NB4 (cell line): ENCODE measurements around the gene IL17RC.

Source experiments
- DNase-seq: peaks from one replicate; pipeline ENCODE4 v3.0.0; 2010; ENCODE audit warnings: low read depth
- H3K4me3 ChIP-seq: one replicate; pipeline ENCODE4 v1.5.1; 2011; ENCODE audit warnings: mild to moderate bottlenecking, low read depth, low read length, moderate library complexity
- CTCF ChIP-seq: IDR thresholded peaks from one replicate; pipeline ENCODE4 v1.5.1; 2012; ENCODE audit warnings: low read depth, low read length
- MYC ChIP-seq: IDR thresholded peaks from 2 replicates; pipeline ENCODE4 v1.6.1; 2011; ENCODE audit warnings: low read depth, low read length
- POLR2A ChIP-seq: IDR thresholded peaks from 2 replicates; pipeline ENCODE4 v1.6.1; 2011; ENCODE audit warnings: mild to moderate bottlenecking; ENCODE audit not compliant: insufficient read length; ENCODE audit errors: extremely low read depth
- TF ChIP-seq, protein P1 (sequence below): IDR thresholded peaks from 2 replicates; pipeline ENCODE4 v1.6.1; 2011; ENCODE audit warnings: low read depth, low read length

The IL17RC gene

GRCh38 chr3:9876991-9877390, 39.9 kb upstream of the IL17RC start:
- no peak for DNase-seq
- H3K4me3 ChIP-seq: no peak overlapping the region
- TF ChIP-seq, protein P1, sequence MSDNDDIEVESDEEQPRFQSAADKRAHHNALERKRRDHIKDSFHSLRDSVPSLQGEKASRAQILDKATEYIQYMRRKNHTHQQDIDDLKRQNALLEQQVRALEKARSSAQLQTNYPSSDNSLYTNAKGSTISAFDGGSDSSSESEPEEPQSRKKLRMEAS: no peak
- no peak for TF ChIP-seq POLR2A
- TF ChIP-seq CTCF: no peak
- TF ChIP-seq MYC: no peak

- no peak for DNase-seq
- no peak overlapping the region for H3K4me3 ChIP-seq
- TF ChIP-seq POLR2A (no peak), MYC (no peak), CTCF (no peak)
- TF ChIP-seq, protein P1: no peak
Measured at GRCh38 chr3:9878700-9879099, 38.2 kb upstream of the IL17RC start.

DNA sequence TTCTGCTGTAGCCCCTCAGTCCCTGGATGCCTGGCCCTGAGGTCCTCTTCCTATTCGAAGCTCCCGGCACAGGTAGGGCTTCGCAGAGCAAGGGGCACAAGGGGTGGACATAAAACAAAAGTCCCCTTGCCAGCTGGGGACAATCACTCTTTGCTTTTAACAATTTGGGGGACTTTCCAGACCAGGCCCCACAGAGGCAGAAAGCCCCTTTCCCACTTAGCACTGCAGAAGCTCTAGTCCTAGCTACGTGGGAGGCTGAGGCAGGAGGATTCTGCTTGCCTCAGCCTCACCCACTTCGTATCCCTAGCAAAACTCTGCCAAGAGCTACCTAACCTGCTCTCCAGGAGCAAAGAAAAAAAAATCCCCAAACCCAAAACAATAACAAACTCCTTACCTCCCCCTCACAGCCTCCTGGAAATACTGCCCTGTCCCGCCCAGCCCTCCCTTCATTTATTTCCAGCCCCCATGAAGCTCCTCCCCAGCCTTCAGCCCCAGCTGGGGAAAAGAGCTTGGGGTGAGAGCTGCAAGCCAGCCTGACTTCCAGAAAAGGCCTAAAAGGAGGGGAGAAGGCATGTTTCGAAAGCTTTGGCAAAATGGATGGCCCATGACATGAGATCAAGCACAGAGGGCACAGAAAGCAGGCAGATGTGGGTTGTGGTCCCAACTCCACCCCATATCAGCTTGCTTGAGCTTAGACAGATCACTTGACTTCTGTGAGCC, 36.9 kb upstream of the IL17RC start, which contains the start of gene CIDEC:
TSS of gene CIDEC (minus strand) at position 424 of the 720 bp plus-strand sequence. CDS start 1,767 bp downstream, outside the sequence.
- no peak within 1 kb of the TSS for H3K4me3 ChIP-seq
- DNase-seq: no peak
- TF ChIP-seq, protein P1: no peak
- TF ChIP-seq POLR2A: no peak
- no peak for TF ChIP-seq MYC
- TF ChIP-seq CTCF: no peak

- H3K4me3 ChIP-seq: no peak overlapping the region
- DNase-seq: no peak
- TF ChIP-seq CTCF (no peak), MYC (no peak), POLR2A (no peak)
- TF ChIP-seq, protein P1: no peak
Measured at GRCh38 chr3:9881441-9881840, 35.5 kb upstream of the IL17RC start.

- TF ChIP-seq CTCF: no peak
- TF ChIP-seq POLR2A: no peak
- no peak for TF ChIP-seq MYC
- TF ChIP-seq, protein P1: no peak
- H3K4me3 ChIP-seq: no peak overlapping the region
- DNase-seq: no peak
Measured at GRCh38 chr3:9883706-9884554, 33.0 kb upstream of the IL17RC start.
